HUES6 (cell line): ENCODE measurements around the gene PPT1.

ENCODE experiments used
- H3K27ac ChIP-seq: 2 replicates; pipeline ENCODE4 v1.7.0; 2013; ENCODE audit warnings: low read depth, mild to moderate bottlenecking, low read length, inconsistent platforms
- H3K27me3 ChIP-seq: 2 replicates; pipeline ENCODE4 v1.6.1; 2013; ENCODE audit warnings: low read length; ENCODE audit not compliant: control insufficient read depth, insufficient read depth
- H3K36me3 ChIP-seq: 2 replicates; pipeline ENCODE4 v1.6.1; 2013; ENCODE audit warnings: low read length; ENCODE audit not compliant: control insufficient read depth, insufficient read depth
- H3K4me1 ChIP-seq: 2 replicates; pipeline ENCODE4 v1.6.1; 2013; ENCODE audit warnings: low read length; ENCODE audit not compliant: control insufficient read depth, insufficient read depth
- H3K4me3 ChIP-seq: 2 replicates; pipeline ENCODE4 v1.5.1; 2013; ENCODE audit warnings: low read depth, low read length
- H3K9ac ChIP-seq: one replicate; pipeline ENCODE4 v1.6.1; 2013; ENCODE audit warnings: mild to moderate bottlenecking, low read length
- H3K9me3 ChIP-seq: 2 replicates; pipeline ENCODE4 v1.6.1; 2013; ENCODE audit warnings: low read depth, low read length; ENCODE audit not compliant: control insufficient read depth, insufficient read depth

PPT1 gene

DNA sequence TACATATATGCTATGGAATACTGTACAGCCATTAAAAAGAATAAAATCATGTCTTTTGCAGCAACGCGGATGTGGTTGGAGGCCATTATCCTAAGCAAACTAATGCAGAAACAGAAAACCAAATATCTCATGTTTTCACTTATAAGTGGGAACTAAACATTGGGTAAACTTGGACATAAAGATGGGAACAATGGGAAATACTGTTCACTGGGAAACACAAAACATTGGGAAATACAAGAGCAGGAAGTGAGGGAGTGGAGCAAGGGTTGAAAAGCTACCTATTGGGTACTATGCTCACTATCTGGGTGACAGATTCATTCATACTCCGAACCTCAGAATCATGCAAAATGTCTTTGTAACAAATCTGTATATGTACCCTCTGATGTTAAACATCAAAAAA is 17.3 kb upstream of the PPT1 start:
- H3K9me3 ChIP-seq: no peaks in the 10 kb centered on the region; the same call in 1 of the 2 replicates
- H3K9ac ChIP-seq: no peak overlapping the region
- H3K27me3 ChIP-seq: peaks cover 8% of the 10 kb centered on the region; the same call in 1 of the 2 replicates
- H3K27ac ChIP-seq: no peak overlapping the region
- no peaks in the 10 kb centered on the region for H3K4me1 ChIP-seq
- no peak overlapping the region for H3K4me3 ChIP-seq
- H3K36me3 ChIP-seq: no peaks in the 10 kb centered on the region

DNA sequence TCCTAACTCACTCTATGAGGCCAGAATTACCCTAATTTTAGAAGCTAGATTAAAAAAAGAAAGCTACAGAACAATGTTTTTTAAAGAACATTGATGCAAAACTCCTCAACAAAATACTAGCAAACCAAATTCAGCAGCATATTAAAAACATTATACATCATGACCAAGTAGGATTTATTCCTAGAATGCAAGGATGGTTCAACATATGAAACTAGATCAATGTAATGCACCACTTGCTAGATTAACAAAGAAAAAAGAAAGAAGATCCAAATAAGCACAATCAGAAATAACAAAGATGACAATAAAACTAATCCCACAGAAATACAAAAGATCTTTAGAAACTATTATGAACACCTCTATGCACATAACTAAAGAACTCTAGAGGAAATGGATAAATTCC is 13.3 kb upstream of the PPT1 start:
- Histone ChIP-seq H3K27ac (no peak overlapping the region), H3K9me3 (no peaks in the 10 kb centered on the region; the same call in 1 of the 2 replicates), H3K36me3 (no peaks in the 10 kb centered on the region), H3K9ac (no peak overlapping the region), H3K27me3 (no peaks in the 10 kb centered on the region), H3K4me1 (peaks cover 5% of the 10 kb centered on the region; the same call in 1 of the 2 replicates), H3K4me3 (no peak overlapping the region)

DNA sequence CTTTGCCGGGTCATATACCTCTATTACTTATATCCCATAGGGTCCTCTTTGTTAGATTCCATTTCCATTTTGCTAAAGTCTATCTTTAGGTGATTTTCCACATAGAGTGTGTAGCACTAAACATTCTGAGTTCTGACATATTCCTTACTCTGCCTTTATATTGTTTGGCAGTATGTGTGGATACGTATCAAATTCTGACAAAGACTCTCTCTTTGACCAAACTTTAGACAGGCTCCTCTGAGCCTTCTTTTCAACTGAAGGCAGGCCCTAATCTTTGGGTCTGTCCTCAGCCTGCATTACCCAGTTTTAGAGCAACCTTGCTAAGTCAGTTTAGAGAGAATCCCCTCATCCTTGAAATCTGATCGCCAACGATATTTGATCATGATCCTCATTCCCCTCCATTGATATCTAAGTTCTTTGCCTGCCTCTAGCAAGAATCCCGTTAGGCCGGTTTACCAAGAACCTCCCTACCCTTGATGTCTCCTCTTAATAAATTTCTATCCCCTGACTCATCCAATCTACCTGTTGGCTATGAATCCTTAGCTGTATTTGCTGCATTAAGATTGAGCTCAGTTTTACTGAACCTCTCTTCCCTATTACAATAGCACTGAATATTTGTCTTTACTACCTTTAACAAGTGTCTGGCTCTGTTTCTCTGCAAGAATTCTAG is 10.4 kb upstream of the PPT1 start:
- no peak overlapping the region for H3K4me3 ChIP-seq

DNA sequence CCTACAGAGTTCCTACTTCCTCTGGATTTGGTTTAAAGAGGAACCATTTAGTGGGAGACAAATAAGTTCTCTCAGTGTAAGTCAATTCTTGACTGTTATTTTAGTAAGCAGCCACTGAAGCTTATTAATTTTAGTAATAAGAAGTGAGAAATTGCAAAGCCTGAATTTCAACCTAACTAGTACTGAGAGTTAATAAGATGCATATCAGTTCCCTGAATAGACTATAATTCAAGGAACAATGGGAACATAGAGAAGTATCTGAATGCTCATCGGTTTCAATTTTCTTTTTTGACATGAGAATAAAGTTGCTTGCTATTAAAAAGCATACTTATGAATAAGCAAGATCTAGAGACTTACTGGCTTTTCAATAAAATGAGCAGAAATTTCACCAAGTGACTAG is 8.0 kb upstream of the PPT1 start:
- no peaks in the 10 kb centered on the region; the same call in 1 of the 2 replicates for H3K9me3 ChIP-seq
- H3K27ac ChIP-seq: no peak overlapping the region
- peaks cover 5% of the 10 kb centered on the region; the same call in 1 of the 2 replicates for H3K4me1 ChIP-seq
- no peak overlapping the region for H3K9ac ChIP-seq
- H3K4me3 ChIP-seq: no peak overlapping the region
- H3K36me3 ChIP-seq: no peaks in the 10 kb centered on the region
- no peaks in the 10 kb centered on the region; the same call in 1 of the 2 replicates for H3K27me3 ChIP-seq

More for the DNA sequence above, 10.4 kb upstream of the PPT1 start:
- Histone ChIP-seq H3K36me3 (no peaks in the 10 kb centered on the region), H3K4me1 (peaks cover 5% of the 10 kb centered on the region; the same call in 1 of the 2 replicates), H3K27ac (no peak overlapping the region), H3K9ac (no peak overlapping the region), H3K9me3 (no peaks in the 10 kb centered on the region; the same call in 1 of the 2 replicates), H3K27me3 (no peaks in the 10 kb centered on the region)

- Histone ChIP-seq H3K9ac (no peak overlapping the region), H3K27me3 (no peaks in the 10 kb centered on the region; the same call in none of the 2 replicates), H3K4me3 (no peak overlapping the region), H3K27ac (no peak overlapping the region), H3K36me3 (no peaks in the 10 kb centered on the region), H3K4me1 (peaks cover 5% of the 10 kb centered on the region; the same call in 1 of the 2 replicates), H3K9me3 (no peaks in the 10 kb centered on the region; the same call in 1 of the 2 replicates)
Observed at GRCh38 chr1:40102896-40103295, 5.8 kb upstream of the PPT1 start.

GRCh38 chr1:40102038-40102437 is 5.0 kb upstream of the PPT1 start:
- no peak overlapping the region for H3K9ac ChIP-seq
- H3K27ac ChIP-seq: no peak overlapping the region
- H3K4me1 ChIP-seq: 0 out of 2 replicates have a peak, but pooled peaks cover 6% of the 10 kb centered on the region
- H3K27me3 ChIP-seq: no peaks in the 10 kb centered on the region; the same call in none of the 2 replicates
- no peak overlapping the region for H3K4me3 ChIP-seq
- H3K36me3 ChIP-seq: no peaks in the 10 kb centered on the region
- H3K9me3 ChIP-seq: no peaks in the 10 kb centered on the region; the same call in 1 of the 2 replicates

GRCh38 chr1:40096646-40096976 is 441 bp downstream of the PPT1 start:
- Histone ChIP-seq H3K9ac (peak overlapping the region; percentile 88), H3K27me3 (no peaks in the 10 kb centered on the region; the same call in none of the 2 replicates), H3K36me3 (peaks cover 7% of the 10 kb centered on the region), H3K9me3 (no peaks in the 10 kb centered on the region), H3K4me1 (peaks cover 9% of the 10 kb centered on the region; the same call in 1 of the 2 replicates), H3K27ac (no peak overlapping the region), H3K4me3 (peak overlapping the region; percentile 84)

- no peaks in the 10 kb centered on the region; the same call in 1 of the 2 replicates for H3K27me3 ChIP-seq
- H3K9me3 ChIP-seq: no peaks in the 10 kb centered on the region
- H3K9ac ChIP-seq: no peak overlapping the region
- peaks cover 9% of the 10 kb centered on the region; the same call in 1 of the 2 replicates for H3K4me1 ChIP-seq
- no peak overlapping the region for H3K27ac ChIP-seq
- peak overlapping the region; percentile 84; the same call in 1 of the 2 replicates for H3K4me3 ChIP-seq
- peaks cover 14% of the 10 kb centered on the region for H3K36me3 ChIP-seq
Observed at GRCh38 chr1:40095806-40096205, 1.2 kb downstream of the PPT1 start.

DNA sequence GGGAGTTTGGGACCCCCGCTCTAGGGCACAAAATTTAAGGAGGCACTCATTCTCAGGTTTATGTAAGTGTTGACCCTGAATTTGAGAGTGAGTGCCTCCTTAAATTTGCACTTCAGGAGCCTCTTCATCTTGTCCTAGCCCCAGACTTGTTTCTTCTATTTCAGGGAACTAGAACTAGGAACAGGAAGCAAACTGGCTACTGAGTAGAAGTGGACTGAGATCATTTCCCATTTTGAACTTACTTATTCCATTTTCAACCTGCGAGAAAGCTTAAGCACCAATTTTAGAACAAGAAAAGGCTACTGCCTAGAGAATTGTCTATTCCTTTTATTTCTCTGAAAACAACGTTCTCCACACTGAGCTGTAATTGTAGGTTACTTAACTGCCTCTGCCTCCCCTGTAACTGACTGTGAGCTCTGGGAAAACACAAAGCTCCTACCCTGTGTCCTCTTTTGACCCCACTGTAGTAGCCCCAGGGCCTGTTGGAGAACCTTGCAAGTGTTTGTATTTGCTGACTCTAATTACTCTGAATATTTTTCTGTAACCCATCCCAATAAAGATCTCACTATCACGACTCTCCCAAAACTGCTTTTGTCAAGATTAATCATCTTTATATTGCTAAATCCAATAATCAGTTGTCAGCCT is 2.5 kb downstream of the PPT1 start:
- peaks cover 9% of the 10 kb centered on the region; the same call in 1 of the 2 replicates for H3K4me1 ChIP-seq
- H3K9ac ChIP-seq: no peak overlapping the region
- H3K9me3 ChIP-seq: no peaks in the 10 kb centered on the region
- H3K4me3 ChIP-seq: no peak overlapping the region
- H3K27ac ChIP-seq: no peak overlapping the region
- H3K36me3 ChIP-seq: peaks cover 26% of the 10 kb centered on the region
- H3K27me3 ChIP-seq: no peaks in the 10 kb centered on the region; the same call in 1 of the 2 replicates

DNA sequence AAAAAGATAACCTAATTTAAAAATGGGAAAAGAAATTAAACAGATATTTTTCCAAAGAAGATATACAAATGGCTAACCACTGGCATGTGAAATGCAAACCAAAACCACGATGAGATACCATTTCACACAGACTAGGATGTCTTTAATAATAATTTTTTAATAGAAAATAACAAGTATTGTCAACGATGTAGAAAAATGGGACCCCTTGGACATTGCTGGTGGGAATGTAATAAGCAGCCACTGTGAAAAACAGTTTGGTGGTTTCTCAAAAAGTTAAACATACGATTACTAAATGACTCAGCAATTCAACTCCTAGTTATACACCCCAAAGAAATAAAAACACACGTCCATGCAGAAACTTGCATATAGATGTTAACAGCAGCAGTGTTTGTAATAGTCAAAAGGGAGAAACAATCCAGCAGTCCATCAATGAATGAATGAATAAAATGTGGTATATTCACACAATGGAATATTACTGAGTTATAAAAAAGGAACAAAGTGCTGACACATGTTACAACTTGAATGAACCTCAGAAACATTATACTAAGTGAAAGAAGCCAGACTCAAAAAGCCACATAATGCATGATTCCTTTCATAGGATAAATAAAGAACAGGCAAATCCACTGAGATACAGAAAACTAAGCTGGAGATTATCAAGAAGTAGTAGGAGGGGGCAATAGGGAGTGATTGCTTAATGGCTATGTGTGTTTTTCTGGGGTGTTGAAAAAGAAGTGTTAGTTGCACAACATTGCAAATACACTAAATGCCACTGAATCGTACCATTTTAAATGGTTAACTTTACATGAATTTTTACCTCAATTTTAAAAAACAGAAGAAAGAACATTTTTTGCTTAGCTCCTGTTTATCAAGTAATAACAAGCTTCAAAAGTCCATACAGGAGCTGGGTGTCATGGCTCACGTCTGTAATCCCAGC is 4.1 kb downstream of the PPT1 start:
- Histone ChIP-seq H3K27ac (no peak overlapping the region), H3K9ac (no peak overlapping the region), H3K27me3 (no peaks in the 10 kb centered on the region), H3K36me3 (peaks cover 41% of the 10 kb centered on the region), H3K9me3 (no peaks in the 10 kb centered on the region), H3K4me1 (peaks cover 9% of the 10 kb centered on the region; the same call in 1 of the 2 replicates), H3K4me3 (no peak overlapping the region)
